Cardiac fibroblast (primary cell): ENCODE data around the gene SLC35G6.

Experiments
- DNase-seq, 2 donors: peaks; one replicate each; pipeline versions ENCODE4 v3.0.0 to v3.0.0-alpha.2; 2010; ENCODE audit warnings: low read depth in 2 of 2
- H3K4me3 ChIP-seq, 2 donors: replicated peaks in 1 of 2; 1 replicate in 1 of 2; 2 replicates in 1 of 2; pipeline ENCODE4 v1.5.1; 2011; ENCODE audit warnings: low read depth in 2 of 2, low read length in 2 of 2, mild to moderate bottlenecking in 2 of 2, moderate library complexity in 1 of 2
- CTCF ChIP-seq: IDR thresholded peaks from one replicate; pipeline ENCODE4 v1.5.1; 2011; ENCODE audit warnings: low read depth, mild to moderate bottlenecking, low read length, inconsistent platforms

The SLC35G6 gene

GRCh38 chr17:7490144-7490543 is 8.9 kb downstream of the SLC35G6 start:
- TF ChIP-seq CTCF, result no peak
- H3K4me3 ChIP-seq, result no peak overlapping the region
- no peak for DNase-seq

GRCh38 chr17:7491583-7491982 is 10.3 kb downstream of the SLC35G6 start:
- no peak for TF ChIP-seq CTCF
- no peak for DNase-seq
- H3K4me3 ChIP-seq, result no peak overlapping the region

GRCh38 chr17:7493941-7494340 is 12.7 kb downstream of the SLC35G6 start:
- DNase-seq, result no peak
- no peak overlapping the region for H3K4me3 ChIP-seq
- TF ChIP-seq CTCF, result no peak

- DNase-seq, result no peak
- H3K4me3 ChIP-seq, result no peak overlapping the region
- no peak for TF ChIP-seq CTCF
Measured at GRCh38 chr17:7495906-7496434, 14.7 kb downstream of the SLC35G6 start.

- DNase-seq, result no peak
- H3K4me3 ChIP-seq, result no peak overlapping the region
- no peak for TF ChIP-seq CTCF
Measured at GRCh38 chr17:7496470-7497183, 15.4 kb downstream of the SLC35G6 start.

- TF ChIP-seq CTCF, result no peak
- H3K4me3 ChIP-seq, result no peak overlapping the region
- no peak for DNase-seq
Measured at GRCh38 chr17:7497228-7497627, 16.0 kb downstream of the SLC35G6 start.

GRCh38 chr17:7497636-7498035 is 16.4 kb downstream of the SLC35G6 start:
- TF ChIP-seq CTCF, result no peak
- DNase-seq, result no peak
- no peak overlapping the region for H3K4me3 ChIP-seq
